HT1080 (cell line): ENCODE data around the gene S100PBP. TPM values are rescaled to one million over a fixed set of nuclear protein-coding genes. Genes with fewer than 3 reads are reported as not detected.
"Not testable (repeated sequence)": the region's sequence is repeated elsewhere in the genome, so short reads cannot be mapped to it uniquely, and the experiment has no call there.

ENCODE experiments used
- DNase-seq: peaks from one replicate; pipeline ENCODE4 v3.0.0-alpha.2; 2015; ENCODE audit warnings: low read depth
- total RNA-seq: library from RNA; depleted of rRNA; stranded (reverse); fragments of >200 nt; shearing (Covaris generic); gene quantifications from 2 replicates; pipeline ENCODE4 v1.2.3, GENCODE V29; 2014

S100PBP gene
- total RNA-seq, 1 experiment from 2014 or later: 16.8 TPM

- no peak for DNase-seq
Observed at GRCh38 chr1:32783851-32784250, 33.6 kb upstream of the S100PBP start.

- DNase-seq: no peak
Observed at GRCh38 chr1:32784817-32785216, 32.6 kb upstream of the S100PBP start.

- peak; percentile 34 for DNase-seq
Observed at GRCh38 chr1:32786856-32787255, 30.6 kb upstream of the S100PBP start.

GRCh38 chr1:32789356-32789755 is 28.1 kb upstream of the S100PBP start:
- DNase-seq: peak; percentile 89

GRCh38 chr1:32791881-32792280 is 25.6 kb upstream of the S100PBP start:
- peak; percentile 52 for DNase-seq

GRCh38 chr1:32795763-32796162 is 21.7 kb upstream of the S100PBP start:
- DNase-seq: peak; percentile 72

GRCh38 chr1:32797456-32797855 is 20.0 kb upstream of the S100PBP start:
- DNase-seq: no peak

- DNase-seq: peak; percentile 62
Observed at GRCh38 chr1:32798191-32798590, 19.3 kb upstream of the S100PBP start.

- DNase-seq: no peak
Observed at GRCh38 chr1:32798679-32799416, 18.6 kb upstream of the S100PBP start.

- peak; percentile 75 for DNase-seq
Observed at GRCh38 chr1:32801096-32801715, 16.2 kb upstream of the S100PBP start.

- DNase-seq: not testable (repeated sequence)
Observed at GRCh38 chr1:32804460-32804859, 13.0 kb upstream of the S100PBP start.

- DNase-seq: no peak
Observed at GRCh38 chr1:32806290-32806689, 11.2 kb upstream of the S100PBP start.

GRCh38 chr1:32806910-32807523 is 10.4 kb upstream of the S100PBP start:
- no peak for DNase-seq

- DNase-seq: no peak
Observed at GRCh38 chr1:32808580-32808979, 8.9 kb upstream of the S100PBP start.

- DNase-seq: no peak
Observed at GRCh38 chr1:32810358-32810757, 7.1 kb upstream of the S100PBP start.

- DNase-seq: no peak
Observed at GRCh38 chr1:32811265-32811664, 6.2 kb upstream of the S100PBP start.

- DNase-seq: no peak
Observed at GRCh38 chr1:32811917-32812316, 5.5 kb upstream of the S100PBP start.

- peak; percentile 68 for DNase-seq
Observed at GRCh38 chr1:32813941-32814739, 3.3 kb upstream of the S100PBP start.

- peak; percentile 39 for DNase-seq
Observed at GRCh38 chr1:32816676-32817158, 736 bp upstream of the S100PBP start.

- DNase-seq: peak; percentile 65
Observed at GRCh38 chr1:32817815-32818786, 648 bp downstream of the S100PBP start.
